Left kidney (tissue), 2 donors: ENCODE results near the gene OLAH. TPM values are rescaled to one million over a fixed set of nuclear protein-coding genes. Genes with fewer than 3 reads are reported as not detected.

ENCODE experiments used
- DNase-seq: peaks from one replicate; pipeline ENCODE4 v3.0.0-alpha.2; 2013
- polyA plus RNA-seq: library from polyadenylated mRNA; unstranded; fragments of 120-200 nt; gene quantifications from one replicate; pipeline ENCODE4 v1.2.1, GENCODE V29; 2013; ENCODE audit not compliant: insufficient read length

Gene OLAH
- polyA plus RNA-seq, 1 donor, result 0.96 TPM

- no peak for DNase-seq
Observed at GRCh38 chr10:15069230-15069629, 25.5 kb downstream of the OLAH start.

GRCh38 chr10:15072358-15072757 lies 28.6 kb downstream of the OLAH start:
- no peak for DNase-seq

- DNase-seq, result no peak
Observed at GRCh38 chr10:15075421-15075820, 31.7 kb downstream of the OLAH start.

GRCh38 chr10:15083674-15084501 lies 40.1 kb downstream of the OLAH start:
- no peak for DNase-seq

- peak; percentile 77 for DNase-seq
Observed at GRCh38 chr10:15084502-15084922, 40.8 kb downstream of the OLAH start.

GRCh38 chr10:15088428-15089261 lies 44.9 kb downstream of the OLAH start, which contains the start of gene ACBD7:
Gene ACBD7, minus strand, starts transcription at chr10:15088776. Its CDS starts 48 bp downstream, at chr10:15088728.
- DNase-seq, result peak; percentile 85

GRCh38 chr10:15091418-15091817 lies 47.7 kb downstream of the OLAH start:
- DNase-seq, result no peak

- DNase-seq, result no peak
Observed at GRCh38 chr10:15092855-15093408, 49.2 kb downstream of the OLAH start.

- DNase-seq, result no peak
Observed at GRCh38 chr10:15096661-15097010, 52.9 kb downstream of the OLAH start.

GRCh38 chr10:15097011-15097812 lies 53.5 kb downstream of the OLAH start, which contains the start of gene RPP38:
Gene RPP38, plus strand, starts transcription at chr10:15097355. Its CDS starts 5,960 bp downstream, at chr10:15103315.
- DNase-seq, result peak; percentile 96

- DNase-seq, result no peak
Observed at GRCh38 chr10:15099886-15100285, 56.1 kb downstream of the OLAH start.

- no peak for DNase-seq
Observed at GRCh38 chr10:15103513-15103912, 59.8 kb downstream of the OLAH start.

GRCh38 chr10:15106352-15107013 lies 62.7 kb downstream of the OLAH start:
- peak; percentile 72 for DNase-seq

GRCh38 chr10:15112657-15113056 lies 68.9 kb downstream of the OLAH start:
- DNase-seq, result no peak

- no peak for DNase-seq
Observed at GRCh38 chr10:15113766-15114165, 70.0 kb downstream of the OLAH start.

- no peak for DNase-seq
Observed at GRCh38 chr10:15116225-15116624, 72.5 kb downstream of the OLAH start.

GRCh38 chr10:15118615-15119014 lies 74.9 kb downstream of the OLAH start:
- no peak for DNase-seq

- no peak for DNase-seq
Observed at GRCh38 chr10:15120523-15120922, 76.8 kb downstream of the OLAH start.

GRCh38 chr10:15121707-15122106 lies 78.0 kb downstream of the OLAH start:
- no peak for DNase-seq

GRCh38 chr10:15122477-15123030 lies 78.8 kb downstream of the OLAH start:
- no peak for DNase-seq
